Renal cortical epithelial cell (primary cell): ENCODE measurements around the gene DLG1. TPM values are rescaled to one million over a fixed set of nuclear protein-coding genes. Genes with fewer than 3 reads are reported as not detected.

Experiments
- DNase-seq: peaks from one replicate; pipeline ENCODE4 v3.0.0-alpha.2; 2011; ENCODE audit warnings: low read depth
- total RNA-seq: library from RNA; depleted of rRNA; stranded (reverse); fragments of >200 nt; gene quantifications from 2 replicates; pipeline ENCODE4 v1.2.3, GENCODE V29; 2014

DLG1 gene
- total RNA-seq, 1 donor from 2014 or later, result 197 TPM

GRCh38 chr3:197248341-197248740 is 50.1 kb downstream of the DLG1 start:
- DNase-seq, result no peak

GRCh38 chr3:197244751-197245150 is 53.7 kb downstream of the DLG1 start:
- no peak for DNase-seq

GRCh38 chr3:197242784-197243432 is 55.5 kb downstream of the DLG1 start:
- no peak for DNase-seq

- no peak for DNase-seq
Observed at GRCh38 chr3:197241173-197241572, 57.2 kb downstream of the DLG1 start.

- no peak for DNase-seq
Observed at GRCh38 chr3:197239857-197240256, 58.6 kb downstream of the DLG1 start.

GRCh38 chr3:197238842-197239241 is 59.6 kb downstream of the DLG1 start:
- DNase-seq, result no peak

- DNase-seq, result no peak
Observed at GRCh38 chr3:197237897-197238296, 60.5 kb downstream of the DLG1 start.

- DNase-seq, result no peak
Observed at GRCh38 chr3:197236362-197236761, 62.0 kb downstream of the DLG1 start.

GRCh38 chr3:197234947-197235914 is 63.2 kb downstream of the DLG1 start:
- DNase-seq, result no peak

GRCh38 chr3:197231321-197231720 is 67.1 kb downstream of the DLG1 start:
- DNase-seq, result no peak

GRCh38 chr3:197229836-197230235 is 68.6 kb downstream of the DLG1 start:
- DNase-seq, result no peak

- no peak for DNase-seq
Observed at GRCh38 chr3:197229178-197229577, 69.2 kb downstream of the DLG1 start.

GRCh38 chr3:197227780-197228574 is 70.4 kb downstream of the DLG1 start:
- no peak for DNase-seq

GRCh38 chr3:197226179-197226578 is 72.2 kb downstream of the DLG1 start:
- no peak for DNase-seq

GRCh38 chr3:197225579-197225978 is 72.8 kb downstream of the DLG1 start:
- DNase-seq, result peak; percentile 57

GRCh38 chr3:197224034-197224444 is 74.4 kb downstream of the DLG1 start:
- peak; percentile 68 for DNase-seq

GRCh38 chr3:197222937-197223370 is 75.5 kb downstream of the DLG1 start:
- DNase-seq, result no peak

GRCh38 chr3:197219619-197220018 is 78.8 kb downstream of the DLG1 start:
- DNase-seq, result no peak

- DNase-seq, result no peak
Observed at GRCh38 chr3:197218210-197218609, 80.2 kb downstream of the DLG1 start.

GRCh38 chr3:197216914-197217313 is 81.5 kb downstream of the DLG1 start:
- DNase-seq, result no peak

GRCh38 chr3:197216169-197216860 is 82.1 kb downstream of the DLG1 start:
- no peak for DNase-seq

- no peak for DNase-seq
Observed at GRCh38 chr3:197212290-197212689, 86.1 kb downstream of the DLG1 start.
